ENCODE data around the gene ABHD1. TPM values are rescaled to one million over a fixed set of nuclear protein-coding genes. Genes with fewer than 3 reads are reported as not detected.

The ABHD1 gene
- total and polyA plus RNA-seq, 2 donors (not counting 3 experiments of a cell fraction or from before 2014, with no cell fraction given) = 0.07 TPM; not detected in 1

DNA sequence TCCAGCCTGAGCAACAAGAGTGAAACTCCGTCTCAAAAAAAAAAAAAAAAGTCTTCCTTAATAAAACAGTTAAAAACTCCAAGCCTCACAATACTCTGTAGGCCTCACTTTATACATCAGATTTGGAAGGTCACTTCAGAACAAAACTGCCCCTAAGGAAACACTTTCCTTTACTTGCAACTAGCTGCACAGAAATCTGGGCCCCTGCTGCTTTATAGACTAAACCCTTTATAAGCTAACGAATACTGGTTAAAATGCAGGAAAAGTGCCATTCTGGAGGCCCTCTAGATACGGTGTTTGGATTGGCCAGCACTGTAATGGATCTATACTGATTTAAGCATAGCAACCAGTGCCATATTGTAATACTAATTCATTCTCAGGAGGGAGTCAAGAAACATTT, 1.5 kb downstream of the ABHD1 start:
- no TSS peak for BruUV-seq (replicated peaks)
- CTCF ChIA-PET = interaction anchor here (1.1 kb wide), 1 partner anchor 9 kb away, joined by 4 read pairs; no protein-coding TSS in a partner anchor
- FAIRE-seq (no peak), DNase-seq (ENCODE audit: low read depth, low spot score) (no peak)
- peaks cover 8 to 13% of the 10 kb centered on the region in 2 experiments for H3K27me3 ChIP-seq (ENCODE audit: control insufficient read depth in 2 of 2, insufficient read depth in 2 of 2, low read length in 2 of 2)
- H2AFZ ChIP-seq (ENCODE audit: low read depth, low read length) = no peak overlapping the region
- H4K20me1 ChIP-seq (replicated peaks; ENCODE audit: control insufficient read depth, extremely low read depth, insufficient read depth, low read length) = no peaks in the 10 kb centered on the region
- no peaks in the 10 kb centered on the region for H3K9me1 ChIP-seq (replicated peaks; ENCODE audit: control insufficient read depth, extremely low read depth, insufficient read depth, low read length)
- no peak overlapping the region for H3K27ac ChIP-seq (ENCODE audit: insufficient read depth, low read depth, low read length)
- H3K4me2 ChIP-seq (ENCODE audit: insufficient read depth, low read length) = no peak overlapping the region
- H3K79me2 ChIP-seq (ENCODE audit: control insufficient read depth, insufficient read depth, low read length) = no peaks in the 10 kb centered on the region
- TF ChIP-seq EZH2 (IDR thresholded peaks at IDR 0.05; ENCODE audit: borderline replicate concordance, low read depth, low read length, severe bottlenecking) (no peak), FOS (IDR thresholded peaks at IDR 0.05; ENCODE audit: borderline replicate concordance, insufficient read depth, low read length) (no peak), MYC (IDR thresholded peaks at IDR 0.05; ENCODE audit: low read depth, low read length) (no peak)
- no peak overlapping the region for H3K4me3 ChIP-seq (replicated peaks in 1 of 3; ENCODE audit: insufficient read depth in 1 of 3, low read depth in 1 of 3, low read length in 3 of 3)
- no peak overlapping the region for H3K9ac ChIP-seq (replicated peaks; ENCODE audit: extremely low read depth, insufficient read depth, low read length)
- POLR2A ChIA-PET = no interaction called here
- no peaks in the 10 kb centered on the region for H3K9me3 ChIP-seq (replicated peaks; ENCODE audit: control insufficient read depth, insufficient read depth, low read length)
- H3K36me3 ChIP-seq (ENCODE audit: control insufficient read depth in 2 of 2, extremely low read depth in 1 of 2, insufficient read depth in 2 of 2, low read length in 2 of 2) = no peaks in the 10 kb centered on the region
- no peaks in the 10 kb centered on the region for H3K4me1 ChIP-seq (ENCODE audit: control insufficient read depth, extremely low read depth, insufficient read depth, low read length)
- intact Hi-C loops (cut with micrococcal nuclease) (no loop called here), dilution Hi-C loops (cut with MboI; ENCODE audit: extremely low pct_ligation_motif_present, low sequenced_read_pairs) (no loop called here)

DNA sequence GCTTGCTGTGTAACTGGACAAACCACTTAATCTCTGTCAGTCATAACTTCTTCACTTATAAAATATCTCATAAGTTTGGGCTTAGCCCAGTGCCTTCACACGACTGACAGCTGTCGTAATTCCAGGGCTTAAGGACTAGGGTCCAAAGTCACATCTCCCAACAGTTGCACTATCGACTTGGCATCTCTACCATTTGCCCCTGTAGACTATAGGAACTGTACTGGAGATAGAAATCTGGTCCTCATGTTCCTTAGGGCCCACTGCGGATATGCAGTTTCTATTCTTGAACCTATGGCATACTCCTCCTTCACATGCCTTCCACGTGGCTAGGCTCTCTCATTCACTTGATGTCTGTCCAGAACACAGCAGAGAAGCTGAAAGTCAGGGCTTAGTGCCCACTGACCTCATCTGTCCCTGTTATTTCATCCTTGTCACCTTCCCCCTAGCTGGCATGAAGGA, 2.7 kb downstream of the ABHD1 start:
- H3K4me3 ChIP-seq (replicated peaks in 1 of 3; ENCODE audit: insufficient read depth in 1 of 3, low read depth in 1 of 3, low read length in 3 of 3) = no peak overlapping the region
- no peak overlapping the region for H3K9ac ChIP-seq (replicated peaks; ENCODE audit: extremely low read depth, insufficient read depth, low read length)
- H3K4me2 ChIP-seq (ENCODE audit: insufficient read depth, low read length) = no peak overlapping the region
- no peaks in the 10 kb centered on the region for H4K20me1 ChIP-seq (replicated peaks; ENCODE audit: control insufficient read depth, extremely low read depth, insufficient read depth, low read length)
- no peak for FAIRE-seq
- H3K79me2 ChIP-seq (ENCODE audit: control insufficient read depth, insufficient read depth, low read length) = no peaks in the 10 kb centered on the region
- no TSS peak for BruUV-seq (replicated peaks)
- intact Hi-C loops (cut with micrococcal nuclease) (no loop called here), dilution Hi-C loops (cut with MboI; ENCODE audit: extremely low pct_ligation_motif_present, low sequenced_read_pairs) (no loop called here)
- no peaks in the 10 kb centered on the region for H3K9me3 ChIP-seq (replicated peaks; ENCODE audit: control insufficient read depth, insufficient read depth, low read length)
- H2AFZ ChIP-seq (ENCODE audit: low read depth, low read length) = no peak overlapping the region
- TF ChIP-seq POLR2A (IDR thresholded peaks at IDR 0.05; ENCODE audit: low read depth, low read length) = no peak
- no peak for TF ChIP-seq MYC (IDR thresholded peaks at IDR 0.05; ENCODE audit: low read depth, low read length)
- no peak for TF ChIP-seq FOS (IDR thresholded peaks at IDR 0.05; ENCODE audit: borderline replicate concordance, insufficient read depth, low read length)
- TF ChIP-seq, protein P1, sequence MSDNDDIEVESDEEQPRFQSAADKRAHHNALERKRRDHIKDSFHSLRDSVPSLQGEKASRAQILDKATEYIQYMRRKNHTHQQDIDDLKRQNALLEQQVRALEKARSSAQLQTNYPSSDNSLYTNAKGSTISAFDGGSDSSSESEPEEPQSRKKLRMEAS (IDR thresholded peaks at IDR 0.05; ENCODE audit: insufficient read depth, insufficient read length) = no peak
- TF ChIP-seq GATA2 (IDR thresholded peaks at IDR 0.05; ENCODE audit: insufficient read depth, insufficient read length, low read depth, low read length) = no peak
- TF ChIP-seq EZH2 (IDR thresholded peaks at IDR 0.05; ENCODE audit: borderline replicate concordance, low read depth, low read length, severe bottlenecking) = no peak
- no peak for TF ChIP-seq POLR2AphosphoS5 (IDR thresholded peaks at IDR 0.05; ENCODE audit: insufficient read depth, low read depth, low read length)
- TF ChIP-seq JUN (IDR thresholded peaks at IDR 0.05; ENCODE audit: borderline replicate concordance, insufficient read depth, insufficient read length, low read depth) = no peak
- TF ChIP-seq, protein P2, sequence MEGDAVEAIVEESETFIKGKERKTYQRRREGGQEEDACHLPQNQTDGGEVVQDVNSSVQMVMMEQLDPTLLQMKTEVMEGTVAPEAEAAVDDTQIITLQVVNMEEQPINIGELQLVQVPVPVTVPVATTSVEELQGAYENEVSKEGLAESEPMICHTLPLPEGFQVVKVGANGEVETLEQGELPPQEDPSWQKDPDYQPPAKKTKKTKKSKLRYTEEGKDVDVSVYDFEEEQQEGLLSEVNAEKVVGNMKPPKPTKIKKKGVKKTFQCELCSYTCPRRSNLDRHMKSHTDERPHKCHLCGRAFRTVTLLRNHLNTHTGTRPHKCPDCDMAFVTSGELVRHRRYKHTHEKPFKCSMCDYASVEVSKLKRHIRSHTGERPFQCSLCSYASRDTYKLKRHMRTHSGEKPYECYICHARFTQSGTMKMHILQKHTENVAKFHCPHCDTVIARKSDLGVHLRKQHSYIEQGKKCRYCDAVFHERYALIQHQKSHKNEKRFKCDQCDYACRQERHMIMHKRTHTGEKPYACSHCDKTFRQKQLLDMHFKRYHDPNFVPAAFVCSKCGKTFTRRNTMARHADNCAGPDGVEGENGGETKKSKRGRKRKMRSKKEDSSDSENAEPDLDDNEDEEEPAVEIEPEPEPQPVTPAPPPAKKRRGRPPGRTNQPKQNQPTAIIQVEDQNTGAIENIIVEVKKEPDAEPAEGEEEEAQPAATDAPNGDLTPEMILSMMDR (IDR thresholded peaks at IDR 0.05; ENCODE audit: extremely low read depth in 1 of 2, insufficient read depth in 1 of 2, low read depth in 1 of 2, low read length in 2 of 2) = no peak
- peaks cover 8 to 11% of the 10 kb centered on the region in 2 experiments for H3K27me3 ChIP-seq (ENCODE audit: control insufficient read depth in 2 of 2, insufficient read depth in 2 of 2, low read length in 2 of 2)
- no peak overlapping the region for H3K27ac ChIP-seq (ENCODE audit: insufficient read depth, low read depth, low read length)
- no peaks in the 10 kb centered on the region for H3K9me1 ChIP-seq (replicated peaks; ENCODE audit: control insufficient read depth, extremely low read depth, insufficient read depth, low read length)
- POLR2A ChIA-PET = no interaction called here
- H3K36me3 ChIP-seq (ENCODE audit: control insufficient read depth in 2 of 2, extremely low read depth in 1 of 2, insufficient read depth in 2 of 2, low read length in 2 of 2) = peaks cover 0 to 12% of the 10 kb centered on the region in 2 experiments
- H3K4me1 ChIP-seq (ENCODE audit: control insufficient read depth, extremely low read depth, insufficient read depth, low read length) = no peaks in the 10 kb centered on the region
- CTCF ChIA-PET = interaction anchor here (1.1 kb wide), 1 partner anchor 43 kb away, joined by 3 read pairs; no protein-coding TSS in a partner anchor
- DNase-seq (ENCODE audit: low read depth, low spot score) = no peak

All from endothelial cell of umbilical vein (primary cell).